ENCODE data around the gene INHBA.

Gene INHBA

GRCh38 chr7:41702635-41703371 is at the start of gene INHBA:
Gene INHBA (minus strand): TSS chr7:41703090. CDS start chr7:41700374, 2,716 bp downstream.
- peaks cover 7 to 12% of the 10 kb centered on the region in 2 donors for H3K4me1 ChIP-seq (ENCODE audit: control insufficient read depth in 2 of 2, insufficient read depth in 2 of 2, low read length in 2 of 2)
- peaks cover 3 to 9% of the 10 kb centered on the region in 2 donors for H3K27me3 ChIP-seq (ENCODE audit: control insufficient read depth in 2 of 2, insufficient read depth in 2 of 2, low read length in 2 of 2)
- H3K27ac ChIP-seq (ENCODE audit: low read depth in 2 of 2, low read length in 2 of 2) = no peak within 1 kb of the TSS

GRCh38 chr7:41752615-41753014 is 49.7 kb upstream of the INHBA start:
- Histone ChIP-seq H3K9ac (ENCODE audit: low read depth in 1 of 2, low read length in 2 of 2) (no peak overlapping the region), H3K4me1 (ENCODE audit: control insufficient read depth in 2 of 2, insufficient read depth in 2 of 2, low read length in 2 of 2) (no peaks in the 10 kb centered on the region), H3K36me3 (ENCODE audit: control insufficient read depth in 2 of 2, insufficient read depth in 2 of 2, low read length in 2 of 2) (no peaks in the 10 kb centered on the region), H3K27ac (ENCODE audit: low read depth in 2 of 2, low read length in 2 of 2) (no peak overlapping the region), H3K4me3 (ENCODE audit: low read length in 2 of 2) (no peak overlapping the region), H3K27me3 (ENCODE audit: control insufficient read depth in 2 of 2, insufficient read depth in 2 of 2, low read length in 2 of 2) (no peaks in the 10 kb centered on the region), H3K9me3 (ENCODE audit: control insufficient read depth in 2 of 2, low read length in 2 of 2) (peaks cover 0 to 4% of the 10 kb centered on the region in 2 donors)

More at GRCh38 chr7:41702635-41703371, at the start of gene INHBA:
- Histone ChIP-seq H3K9me3 (ENCODE audit: control insufficient read depth in 2 of 2, low read length in 2 of 2) (no peaks in the 10 kb centered on the region), H3K9ac (ENCODE audit: low read depth in 1 of 2, low read length in 2 of 2) (no peak within 1 kb of the TSS), H3K36me3 (ENCODE audit: control insufficient read depth in 2 of 2, insufficient read depth in 2 of 2, low read length in 2 of 2) (no peaks in the 10 kb centered on the region), H3K4me3 (ENCODE audit: low read length in 2 of 2) (no peak within 1 kb of the TSS)

- Histone ChIP-seq H3K27ac (ENCODE audit: low read depth in 2 of 2, low read length in 2 of 2) (no peak overlapping the region), H3K9me3 (ENCODE audit: control insufficient read depth in 2 of 2, low read length in 2 of 2) (peaks cover 0 to 4% of the 10 kb centered on the region in 2 donors), H3K4me1 (ENCODE audit: control insufficient read depth in 2 of 2, insufficient read depth in 2 of 2, low read length in 2 of 2) (no peaks in the 10 kb centered on the region), H3K36me3 (ENCODE audit: control insufficient read depth in 2 of 2, insufficient read depth in 2 of 2, low read length in 2 of 2) (no peaks in the 10 kb centered on the region), H3K4me3 (ENCODE audit: low read length in 2 of 2) (no peak overlapping the region), H3K27me3 (ENCODE audit: control insufficient read depth in 2 of 2, insufficient read depth in 2 of 2, low read length in 2 of 2) (no peaks in the 10 kb centered on the region), H3K9ac (ENCODE audit: low read depth in 1 of 2, low read length in 2 of 2) (no peak overlapping the region)
These were observed 48.0 kb upstream of the INHBA start for GRCh38 chr7:41750661-41751540.

- H3K4me3 ChIP-seq (ENCODE audit: low read length in 2 of 2) = no peak overlapping the region
These were observed 45.1 kb upstream of the INHBA start for GRCh38 chr7:41747961-41748360.

GRCh38 chr7:41745451-41745850 is 42.6 kb upstream of the INHBA start:
- Histone ChIP-seq H3K27me3 (ENCODE audit: control insufficient read depth in 2 of 2, insufficient read depth in 2 of 2, low read length in 2 of 2) (no peaks in the 10 kb centered on the region), H3K4me1 (ENCODE audit: control insufficient read depth in 2 of 2, insufficient read depth in 2 of 2, low read length in 2 of 2) (no peaks in the 10 kb centered on the region), H3K4me3 (ENCODE audit: low read length in 2 of 2) (no peak overlapping the region), H3K27ac (ENCODE audit: low read depth in 2 of 2, low read length in 2 of 2) (no peak overlapping the region), H3K9ac (ENCODE audit: low read depth in 1 of 2, low read length in 2 of 2) (no peak overlapping the region), H3K36me3 (ENCODE audit: control insufficient read depth in 2 of 2, insufficient read depth in 2 of 2, low read length in 2 of 2) (no peaks in the 10 kb centered on the region), H3K9me3 (ENCODE audit: control insufficient read depth in 2 of 2, low read length in 2 of 2) (peaks cover 6 to 12% of the 10 kb centered on the region in 2 donors)

More at GRCh38 chr7:41747961-41748360, 45.1 kb upstream of the INHBA start:
- H3K4me1 ChIP-seq (ENCODE audit: control insufficient read depth in 2 of 2, insufficient read depth in 2 of 2, low read length in 2 of 2) = no peaks in the 10 kb centered on the region
- H3K9ac ChIP-seq (ENCODE audit: low read depth in 1 of 2, low read length in 2 of 2) = no peak overlapping the region
- H3K9me3 ChIP-seq (ENCODE audit: control insufficient read depth in 2 of 2, low read length in 2 of 2) = no peaks in the 10 kb centered on the region
- no peaks in the 10 kb centered on the region for H3K36me3 ChIP-seq (ENCODE audit: control insufficient read depth in 2 of 2, insufficient read depth in 2 of 2, low read length in 2 of 2)
- no peak overlapping the region for H3K27ac ChIP-seq (ENCODE audit: low read depth in 2 of 2, low read length in 2 of 2)
- H3K27me3 ChIP-seq (ENCODE audit: control insufficient read depth in 2 of 2, insufficient read depth in 2 of 2, low read length in 2 of 2) = no peaks in the 10 kb centered on the region

- no peaks in the 10 kb centered on the region for H3K4me1 ChIP-seq (ENCODE audit: control insufficient read depth in 2 of 2, insufficient read depth in 2 of 2, low read length in 2 of 2)
- H3K4me3 ChIP-seq (ENCODE audit: low read length in 2 of 2) = no peak overlapping the region
- H3K9me3 ChIP-seq (ENCODE audit: control insufficient read depth in 2 of 2, low read length in 2 of 2) = peaks cover 6 to 12% of the 10 kb centered on the region in 2 donors
- H3K27me3 ChIP-seq (ENCODE audit: control insufficient read depth in 2 of 2, insufficient read depth in 2 of 2, low read length in 2 of 2) = no peaks in the 10 kb centered on the region
- H3K9ac ChIP-seq (ENCODE audit: low read depth in 1 of 2, low read length in 2 of 2) = no peak overlapping the region
- no peak overlapping the region for H3K27ac ChIP-seq (ENCODE audit: low read depth in 2 of 2, low read length in 2 of 2)
- H3K36me3 ChIP-seq (ENCODE audit: control insufficient read depth in 2 of 2, insufficient read depth in 2 of 2, low read length in 2 of 2) = no peaks in the 10 kb centered on the region
These were observed 41.3 kb upstream of the INHBA start for GRCh38 chr7:41744161-41744560.

GRCh38 chr7:41742401-41743020 is 39.6 kb upstream of the INHBA start:
- no peak overlapping the region for H3K27ac ChIP-seq (ENCODE audit: low read depth in 2 of 2, low read length in 2 of 2)
- no peak overlapping the region for H3K4me3 ChIP-seq (ENCODE audit: low read length in 2 of 2)
- H3K9ac ChIP-seq (ENCODE audit: low read depth in 1 of 2, low read length in 2 of 2) = no peak overlapping the region
- no peaks in the 10 kb centered on the region for H3K27me3 ChIP-seq (ENCODE audit: control insufficient read depth in 2 of 2, insufficient read depth in 2 of 2, low read length in 2 of 2)
- no peaks in the 10 kb centered on the region for H3K4me1 ChIP-seq (ENCODE audit: control insufficient read depth in 2 of 2, insufficient read depth in 2 of 2, low read length in 2 of 2)
- H3K36me3 ChIP-seq (ENCODE audit: control insufficient read depth in 2 of 2, insufficient read depth in 2 of 2, low read length in 2 of 2) = no peaks in the 10 kb centered on the region
- peaks cover 6 to 12% of the 10 kb centered on the region in 2 donors for H3K9me3 ChIP-seq (ENCODE audit: control insufficient read depth in 2 of 2, low read length in 2 of 2)

GRCh38 chr7:41738806-41739205 is 35.9 kb upstream of the INHBA start:
- Histone ChIP-seq H3K9me3 (ENCODE audit: control insufficient read depth in 2 of 2, low read length in 2 of 2) (peaks cover 6 to 12% of the 10 kb centered on the region in 2 donors), H3K4me1 (ENCODE audit: control insufficient read depth in 2 of 2, insufficient read depth in 2 of 2, low read length in 2 of 2) (no peaks in the 10 kb centered on the region), H3K27ac (ENCODE audit: low read depth in 2 of 2, low read length in 2 of 2) (no peak overlapping the region), H3K9ac (ENCODE audit: low read depth in 1 of 2, low read length in 2 of 2) (no peak overlapping the region), H3K27me3 (ENCODE audit: control insufficient read depth in 2 of 2, insufficient read depth in 2 of 2, low read length in 2 of 2) (no peaks in the 10 kb centered on the region), H3K36me3 (ENCODE audit: control insufficient read depth in 2 of 2, insufficient read depth in 2 of 2, low read length in 2 of 2) (no peaks in the 10 kb centered on the region), H3K4me3 (ENCODE audit: low read length in 2 of 2) (no peak overlapping the region)

- Histone ChIP-seq H3K27ac (ENCODE audit: low read depth in 2 of 2, low read length in 2 of 2) (no peak overlapping the region), H3K36me3 (ENCODE audit: control insufficient read depth in 2 of 2, insufficient read depth in 2 of 2, low read length in 2 of 2) (no peaks in the 10 kb centered on the region), H3K4me1 (ENCODE audit: control insufficient read depth in 2 of 2, insufficient read depth in 2 of 2, low read length in 2 of 2) (no peaks in the 10 kb centered on the region), H3K27me3 (ENCODE audit: control insufficient read depth in 2 of 2, insufficient read depth in 2 of 2, low read length in 2 of 2) (no peaks in the 10 kb centered on the region), H3K9me3 (ENCODE audit: control insufficient read depth in 2 of 2, low read length in 2 of 2) (peaks cover 6 to 12% of the 10 kb centered on the region in 2 donors), H3K4me3 (ENCODE audit: low read length in 2 of 2) (no peak overlapping the region), H3K9ac (ENCODE audit: low read depth in 1 of 2, low read length in 2 of 2) (no peak overlapping the region)
These were observed 35.4 kb upstream of the INHBA start for GRCh38 chr7:41738336-41738735.

GRCh38 chr7:41735206-41735605 is 32.3 kb upstream of the INHBA start:
- no peak overlapping the region for H3K27ac ChIP-seq (ENCODE audit: low read depth in 2 of 2, low read length in 2 of 2)
- no peaks in the 10 kb centered on the region for H3K9me3 ChIP-seq (ENCODE audit: control insufficient read depth in 2 of 2, low read length in 2 of 2)
- H3K9ac ChIP-seq (ENCODE audit: low read depth in 1 of 2, low read length in 2 of 2) = no peak overlapping the region
- H3K36me3 ChIP-seq (ENCODE audit: control insufficient read depth in 2 of 2, insufficient read depth in 2 of 2, low read length in 2 of 2) = no peaks in the 10 kb centered on the region
- no peak overlapping the region for H3K4me3 ChIP-seq (ENCODE audit: low read length in 2 of 2)
- H3K4me1 ChIP-seq (ENCODE audit: control insufficient read depth in 2 of 2, insufficient read depth in 2 of 2, low read length in 2 of 2) = no peaks in the 10 kb centered on the region
- H3K27me3 ChIP-seq (ENCODE audit: control insufficient read depth in 2 of 2, insufficient read depth in 2 of 2, low read length in 2 of 2) = no peaks in the 10 kb centered on the region

All from mucosa of rectum (tissue), 2 donors.